HUDEP-2 (cell line): ENCODE results near the gene DTHD1.

ENCODE experiments used
- DNase-seq, 76 experiments: peaks; one replicate each; lab custom pipeline; 2025; ENCODE audit not compliant: unreplicated experiment in 76 of 76; lab: John Stamatoyannopoulos, UW

DTHD1 gene

DNA sequence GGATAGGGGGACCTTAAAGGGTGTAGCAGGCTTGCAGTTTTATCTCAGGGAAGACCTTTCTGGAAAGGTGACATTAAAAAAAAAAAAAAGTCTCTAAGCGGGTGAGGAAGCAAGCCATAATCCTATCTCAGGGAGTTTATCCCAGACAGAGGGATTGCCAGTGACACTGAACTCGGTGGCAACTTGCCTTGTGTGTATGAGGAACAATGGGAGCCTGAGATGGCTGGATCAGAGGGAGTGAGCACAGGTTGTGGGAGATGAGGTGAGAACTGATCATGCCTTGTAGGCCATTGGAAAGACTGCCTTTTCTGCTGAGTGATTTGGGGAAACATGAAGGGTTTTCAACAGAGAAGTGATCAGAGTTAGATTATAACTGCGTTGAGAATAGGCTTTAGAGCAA lies 31.1 kb downstream of the DTHD1 start:
- no peak for DNase-seq

DNA sequence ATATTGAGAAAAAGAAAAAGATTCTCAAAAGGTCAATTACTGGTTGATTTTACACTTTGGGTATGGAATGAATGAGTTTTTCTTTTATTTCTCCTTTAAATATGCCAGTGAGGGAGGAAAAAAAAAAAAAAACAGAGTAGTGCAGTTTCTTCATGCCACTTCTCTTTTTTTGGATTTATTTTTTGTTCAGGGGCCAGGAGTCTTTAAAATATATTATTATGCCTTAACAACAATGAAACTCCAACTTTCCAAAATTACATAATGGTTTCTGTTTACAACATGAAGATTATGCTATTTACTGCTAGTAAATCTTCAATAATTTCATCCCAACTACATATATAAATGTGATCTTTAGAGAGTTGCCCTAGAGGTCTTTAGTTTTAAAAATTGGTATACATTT lies 31.9 kb downstream of the DTHD1 start:
- no peak for DNase-seq

DNA sequence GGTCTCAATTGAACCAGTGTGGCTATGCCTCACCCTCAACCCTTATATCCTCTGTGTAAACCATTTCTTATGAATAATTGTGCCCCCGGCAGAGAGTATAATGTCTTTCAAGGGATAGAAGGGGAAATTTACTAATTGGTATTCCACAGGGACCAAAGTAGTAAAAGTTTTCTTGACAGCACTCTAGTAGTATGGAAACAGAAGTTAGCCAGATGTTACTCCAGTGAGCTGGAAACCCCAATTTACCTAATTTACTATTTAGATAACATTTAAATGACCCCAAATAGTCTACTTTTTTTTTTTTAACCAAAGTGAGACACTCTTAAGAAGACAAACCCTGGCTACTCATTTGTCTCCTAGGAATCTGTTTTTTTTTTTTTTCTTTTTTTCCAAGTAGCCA lies 32.3 kb downstream of the DTHD1 start:
- no peak for DNase-seq

DNA sequence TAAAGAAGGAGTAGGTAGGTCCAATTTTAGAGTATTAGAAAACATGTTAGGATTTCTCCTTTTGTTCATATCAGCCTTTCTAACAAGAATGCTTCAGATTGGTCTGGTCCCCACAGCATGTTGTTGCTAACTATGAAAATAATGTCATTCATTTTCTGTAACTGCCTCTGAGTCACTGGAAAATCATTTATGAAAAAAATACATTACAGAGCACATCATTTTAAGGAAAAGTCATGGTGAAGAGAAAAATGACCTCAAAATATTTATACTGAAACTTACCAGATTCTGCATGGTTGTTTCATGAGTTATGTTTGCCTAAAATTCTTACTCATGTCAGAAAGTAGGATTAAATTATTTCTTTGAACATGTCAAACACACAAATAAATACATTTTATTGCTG lies 35.2 kb downstream of the DTHD1 start:
- no peak for DNase-seq

DNA sequence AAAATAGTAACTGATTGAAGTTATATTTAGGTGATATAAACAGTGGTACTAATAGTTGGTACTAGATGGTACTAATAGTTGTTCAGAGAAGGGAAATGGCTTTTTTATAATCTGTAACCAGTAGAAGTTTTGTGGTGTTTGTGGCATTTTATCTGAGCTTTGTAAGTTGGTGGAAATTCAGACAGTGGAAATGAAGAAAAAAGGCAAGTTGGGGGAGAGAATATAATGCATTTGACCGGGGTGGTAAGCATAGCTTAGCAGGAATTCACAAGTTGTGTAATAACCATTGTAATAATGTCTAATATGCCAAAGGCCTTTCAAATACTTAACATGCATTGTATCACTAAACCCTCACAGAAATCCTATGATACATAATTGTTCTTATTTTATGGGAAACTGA lies 36.3 kb downstream of the DTHD1 start:
- DNase-seq: no peak

DNA sequence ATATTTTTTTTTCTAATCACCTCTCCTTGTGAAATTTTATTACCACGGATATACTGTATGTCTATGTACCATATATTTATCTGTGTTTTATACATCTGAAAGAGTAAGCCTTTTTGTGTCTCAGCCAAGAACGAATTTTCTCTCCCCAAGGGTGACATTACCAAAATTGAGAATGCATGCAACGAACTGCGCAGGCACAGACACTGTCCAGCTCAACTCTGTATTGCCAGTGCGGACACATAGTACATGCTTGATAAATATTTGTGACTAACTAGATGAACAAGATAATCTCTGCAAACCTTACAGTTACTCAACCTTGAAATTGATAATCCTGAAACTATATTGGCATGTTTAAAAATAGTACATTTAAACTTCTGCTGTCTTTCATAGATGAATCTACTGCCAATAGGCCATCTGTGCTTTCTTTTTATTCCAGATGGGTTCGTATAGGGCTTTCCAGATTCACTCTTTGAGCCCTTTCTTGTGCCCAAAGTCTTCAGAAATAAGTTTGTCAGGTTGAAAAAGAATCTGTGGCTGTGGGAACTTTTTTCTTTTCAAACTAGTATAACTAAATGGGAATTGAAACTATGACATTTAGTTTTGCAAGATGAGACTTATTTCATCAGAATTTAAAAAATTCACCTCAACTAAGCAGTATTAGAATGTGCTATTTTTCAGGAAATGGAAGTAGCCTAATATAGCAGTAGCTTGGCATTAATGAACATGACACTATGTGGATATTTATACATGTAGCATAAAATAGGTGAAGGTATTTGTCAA lies 38.9 kb downstream of the DTHD1 start:
- no peak for DNase-seq

DNA sequence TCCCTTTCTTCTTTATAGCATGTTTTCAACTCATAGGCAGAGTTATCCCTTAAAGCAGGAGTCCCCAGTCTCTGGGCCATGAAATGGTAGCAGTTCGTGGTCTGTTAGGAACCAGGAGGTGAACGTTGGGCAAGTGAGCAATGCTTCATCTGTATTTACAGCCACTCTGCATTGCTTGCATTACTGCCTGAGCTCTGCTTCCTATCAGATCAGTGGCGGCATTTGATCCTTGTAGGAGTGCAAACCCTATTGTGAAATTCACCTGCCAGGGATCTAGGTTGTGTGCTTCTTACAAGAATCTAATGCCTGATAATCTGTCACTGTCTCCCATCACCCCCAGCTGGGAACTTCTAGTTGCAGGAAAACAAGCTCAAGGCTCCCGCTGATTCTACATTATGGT lies 39.8 kb downstream of the DTHD1 start:
- DNase-seq: no peak

DNA sequence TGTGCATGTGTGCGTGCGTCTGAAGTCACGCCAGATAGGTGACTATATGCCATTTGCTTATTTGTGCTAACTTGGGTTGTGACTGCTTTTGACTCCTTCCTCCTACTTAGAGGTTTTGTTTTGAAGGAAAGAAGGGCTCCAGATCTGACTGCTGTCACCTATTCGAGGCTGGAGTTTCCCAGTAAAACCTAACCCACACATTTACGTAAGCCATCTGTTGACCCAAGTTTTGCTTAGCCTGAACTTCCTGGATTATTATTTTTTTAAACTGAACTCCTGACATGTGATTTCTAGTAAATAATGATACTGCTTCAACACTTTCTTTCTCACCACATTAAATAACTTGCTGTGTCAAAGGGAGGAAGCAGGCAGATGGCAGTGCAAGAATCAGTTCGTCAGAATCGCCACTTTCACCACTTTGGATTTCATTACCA lies 41.5 kb downstream of the DTHD1 start:
- no peak for DNase-seq

DNA sequence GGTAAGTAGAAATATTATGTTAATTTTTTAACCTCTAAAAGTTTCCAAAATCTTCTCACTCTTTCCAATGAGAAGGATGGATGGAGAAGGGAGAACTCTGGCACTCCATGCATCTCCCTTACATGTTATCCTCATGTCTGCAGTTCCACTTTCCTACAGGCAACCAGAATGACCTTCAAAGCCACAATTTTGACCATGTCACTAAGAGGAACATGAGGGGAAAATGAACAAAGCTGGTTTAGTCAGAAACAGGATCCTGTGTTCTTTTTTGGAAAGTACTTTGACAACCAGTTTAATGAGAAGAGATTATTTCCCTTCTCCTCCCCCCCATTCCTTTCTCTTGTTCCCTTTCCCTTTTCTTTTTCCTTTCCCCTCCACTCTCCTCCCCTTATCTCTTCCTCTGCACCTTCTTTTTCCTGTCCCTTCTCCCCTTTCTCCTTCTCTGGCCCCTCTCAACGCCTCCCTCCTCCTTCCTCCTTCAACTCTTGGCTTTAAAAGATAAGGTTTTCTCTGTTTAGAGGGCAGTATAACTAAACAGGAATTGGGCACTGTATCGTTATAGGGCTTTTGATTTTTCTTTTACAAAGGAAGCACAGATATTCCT lies 42.5 kb downstream of the DTHD1 start:
- no peak for DNase-seq

DNA sequence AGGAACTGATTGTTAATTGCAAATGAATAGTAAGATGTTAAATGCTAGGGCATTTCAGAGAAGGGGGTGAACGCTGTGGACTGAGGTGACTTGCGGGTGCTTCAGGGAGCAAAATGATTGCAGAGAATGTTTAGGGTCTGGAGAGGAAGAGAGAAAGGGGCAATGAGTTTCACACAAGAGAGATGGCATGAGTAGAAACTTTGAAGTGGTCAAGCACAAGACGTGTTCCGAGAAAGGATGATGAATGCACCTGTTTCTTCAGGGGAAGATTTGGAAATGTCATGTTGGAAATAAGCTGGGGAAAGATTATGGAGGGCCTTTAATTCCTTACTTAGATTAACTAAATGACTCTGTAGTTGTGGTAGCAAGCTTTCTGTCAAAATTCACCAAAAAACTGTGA lies 43.4 kb downstream of the DTHD1 start:
- DNase-seq: no peak

DNA sequence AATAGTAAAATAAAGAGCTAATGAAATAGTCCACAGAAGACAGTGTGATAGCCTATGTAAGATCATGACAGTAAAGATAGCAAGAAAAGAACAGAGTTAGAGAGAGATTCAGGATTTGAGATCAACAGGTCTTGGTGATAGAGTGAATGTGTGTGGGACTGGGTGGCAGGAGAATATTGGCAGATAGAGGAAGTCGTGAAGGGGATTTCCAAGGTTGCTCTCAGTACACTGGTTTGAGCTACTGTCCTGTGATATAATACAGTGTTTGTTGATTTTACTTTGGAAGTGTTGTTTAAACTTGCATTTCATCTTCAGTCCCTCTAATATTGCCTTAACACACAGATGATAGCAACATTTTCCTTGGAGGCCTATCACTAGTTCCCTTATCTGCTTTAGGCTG lies 44.1 kb downstream of the DTHD1 start:
- no peak for DNase-seq

DNA sequence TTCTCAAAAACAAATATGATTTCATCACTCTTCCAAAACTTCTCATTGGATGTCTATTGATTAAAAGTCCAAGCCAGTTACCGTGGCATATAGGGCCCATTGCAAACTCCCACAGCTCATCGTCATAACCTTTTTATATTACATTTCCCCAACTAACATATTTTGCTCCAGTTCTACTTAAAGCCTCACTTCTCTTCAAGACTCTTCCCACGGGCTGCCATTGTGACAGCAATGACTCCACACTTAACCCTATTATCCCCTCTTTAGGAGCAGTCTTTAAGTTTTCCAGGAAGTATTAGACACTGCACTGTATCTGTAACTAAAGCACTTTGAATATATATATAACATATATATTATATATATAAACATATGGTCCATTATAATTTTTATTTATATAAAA lies 44.5 kb downstream of the DTHD1 start:
- no peak for DNase-seq

DNA sequence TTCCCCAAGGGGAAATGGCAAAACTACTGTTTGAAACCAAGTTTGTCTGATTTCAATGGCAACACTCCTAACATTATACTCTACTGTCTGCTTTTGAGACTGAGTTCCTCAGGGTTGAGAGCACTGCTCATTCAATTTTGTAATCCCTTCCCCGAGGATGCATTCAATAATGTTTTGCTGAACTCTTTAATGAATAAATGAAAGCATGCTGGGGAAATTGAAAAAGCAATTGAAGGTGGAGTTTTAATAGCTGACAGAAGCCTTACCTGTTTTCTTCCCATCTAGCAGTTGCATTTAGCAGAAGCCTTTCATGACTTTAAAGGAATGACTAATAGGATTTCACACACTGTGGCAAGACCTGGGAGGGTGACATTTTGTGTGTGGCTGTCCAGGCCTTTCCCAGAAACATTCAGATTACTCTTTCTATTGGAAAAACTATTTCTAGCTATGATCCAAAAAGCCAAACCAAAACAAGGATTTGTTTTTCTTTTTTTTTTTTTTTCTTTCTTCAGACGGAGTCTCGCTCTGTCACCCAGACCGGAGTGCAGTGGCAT lies 45.1 kb downstream of the DTHD1 start:
- no peak for DNase-seq

DNA sequence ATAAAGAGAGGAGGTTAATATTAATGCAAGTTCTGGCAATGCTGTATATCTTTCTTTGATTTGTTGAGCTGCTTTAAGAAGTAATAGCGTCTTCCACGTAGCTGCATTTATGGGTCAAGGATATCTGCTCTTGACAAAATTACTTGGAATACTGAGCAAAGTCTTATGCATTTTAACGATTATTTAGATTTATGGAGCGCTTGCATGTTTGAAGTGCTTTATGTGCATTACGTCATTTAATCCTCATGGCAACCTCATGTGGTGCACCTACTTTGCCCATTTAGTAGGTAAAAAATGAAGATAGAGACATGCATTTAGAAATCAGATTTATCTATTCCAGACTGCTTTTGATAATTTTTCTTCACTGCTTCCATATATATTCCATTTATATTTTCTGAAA lies 46.0 kb downstream of the DTHD1 start:
- DNase-seq: no peak

DNA sequence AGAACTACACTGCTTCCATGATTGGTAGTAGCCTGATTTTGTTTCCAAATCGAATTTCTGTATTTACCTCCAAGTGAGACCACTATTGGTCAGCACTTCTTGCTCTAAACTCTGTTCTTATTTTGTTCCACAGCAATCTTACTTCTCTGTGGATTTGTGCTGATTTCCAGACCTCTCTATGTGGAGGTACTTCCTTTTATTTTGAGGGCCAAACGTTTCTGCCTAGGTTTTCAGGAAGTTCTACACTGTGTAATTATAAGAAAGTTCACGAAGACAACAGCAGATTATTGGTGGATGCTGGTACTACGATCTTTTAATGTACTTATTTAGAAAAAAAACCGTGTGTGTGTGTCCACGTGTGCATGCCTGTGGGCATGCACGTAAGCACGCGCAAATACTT lies 46.7 kb downstream of the DTHD1 start:
- no peak for DNase-seq

DNA sequence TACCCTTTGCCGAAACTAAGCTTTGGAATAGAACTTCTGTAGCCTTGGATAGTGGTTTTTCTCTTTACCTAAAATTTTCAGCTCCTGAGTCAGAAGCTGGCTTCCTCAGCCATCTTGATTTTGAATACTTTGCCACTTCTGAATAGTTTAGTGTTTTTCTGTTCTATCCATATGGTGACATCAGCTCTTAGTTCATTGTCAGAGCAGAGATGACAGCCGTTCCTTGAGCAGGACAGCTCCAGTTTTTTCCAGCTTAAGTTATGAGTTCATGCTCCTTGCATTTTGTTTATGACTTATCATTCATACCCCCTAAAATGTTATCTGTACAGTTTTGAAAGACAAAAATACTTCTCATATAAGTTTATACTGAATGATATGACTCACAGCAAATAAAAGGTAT lies 47.8 kb downstream of the DTHD1 start:
- no peak for DNase-seq

DNA sequence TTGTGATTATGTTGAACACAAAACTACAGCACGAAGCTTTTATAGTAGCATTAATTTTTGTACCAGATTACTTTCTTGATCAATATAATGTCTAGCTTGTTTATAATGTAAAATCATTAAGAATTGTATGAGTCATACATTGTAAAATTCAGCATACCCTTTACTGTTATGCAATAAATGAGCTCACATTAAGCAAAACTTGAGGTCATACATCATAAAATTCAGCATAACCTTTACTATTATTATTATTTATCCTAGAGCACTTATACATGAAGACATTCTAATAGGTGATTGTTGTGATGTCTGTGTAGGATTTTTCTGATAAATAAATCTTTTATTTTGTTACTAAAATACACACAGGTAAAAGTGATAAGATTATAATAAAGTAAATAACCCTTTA lies 49.4 kb downstream of the DTHD1 start:
- no peak for DNase-seq

DNA sequence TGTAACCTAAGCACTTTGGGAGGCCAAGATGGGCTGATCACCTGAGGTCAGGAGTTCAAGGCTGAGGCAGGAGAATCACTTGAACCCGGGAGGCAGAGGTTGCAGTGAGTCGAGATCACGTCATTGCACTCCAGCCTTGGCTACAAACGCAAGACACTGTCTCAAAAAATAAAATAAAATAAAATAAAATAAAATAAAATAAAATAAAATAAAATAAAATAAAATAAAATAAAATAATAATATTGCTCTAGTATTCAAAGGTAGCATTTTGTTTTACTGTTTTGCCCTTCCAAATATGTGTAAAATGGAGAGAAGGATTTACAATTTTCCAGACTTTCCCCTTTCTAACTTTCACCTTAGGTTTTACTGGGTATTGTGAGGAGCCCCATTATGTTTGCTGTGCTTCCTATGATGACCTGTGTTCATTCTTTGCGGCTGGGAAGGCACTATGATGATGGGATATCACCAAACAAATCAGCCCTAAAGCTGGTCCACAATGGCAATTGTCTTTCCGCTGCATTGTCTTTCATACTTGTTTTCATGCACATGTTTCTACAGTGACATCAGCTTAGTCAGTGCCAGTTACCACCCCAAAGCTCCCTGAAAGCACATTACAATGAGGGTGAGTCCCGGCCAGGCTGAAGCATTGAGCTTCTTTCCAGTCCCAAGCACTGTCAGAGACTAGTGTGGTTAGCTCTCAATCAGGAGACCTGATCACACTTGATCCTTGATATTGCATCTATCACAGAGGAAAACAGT lies 50.8 kb downstream of the DTHD1 start:
- no peak for DNase-seq

DNA sequence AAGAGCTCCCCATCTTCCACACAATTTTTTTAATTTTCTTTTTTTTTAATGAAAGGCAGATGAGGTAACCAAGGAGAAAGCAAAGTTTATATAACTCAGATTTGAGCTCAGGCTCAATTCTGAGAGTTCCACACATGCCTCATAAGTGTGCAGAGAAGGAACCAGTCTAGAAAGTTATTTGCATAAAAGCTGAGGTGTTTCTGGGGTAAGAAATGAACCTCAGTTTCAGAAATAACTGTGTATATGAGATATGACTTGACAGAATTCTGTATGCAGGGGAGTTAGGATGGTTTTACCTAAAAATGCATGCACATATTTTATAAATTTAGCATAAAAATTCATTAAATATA lies 51.3 kb downstream of the DTHD1 start:
- no peak for DNase-seq

DNA sequence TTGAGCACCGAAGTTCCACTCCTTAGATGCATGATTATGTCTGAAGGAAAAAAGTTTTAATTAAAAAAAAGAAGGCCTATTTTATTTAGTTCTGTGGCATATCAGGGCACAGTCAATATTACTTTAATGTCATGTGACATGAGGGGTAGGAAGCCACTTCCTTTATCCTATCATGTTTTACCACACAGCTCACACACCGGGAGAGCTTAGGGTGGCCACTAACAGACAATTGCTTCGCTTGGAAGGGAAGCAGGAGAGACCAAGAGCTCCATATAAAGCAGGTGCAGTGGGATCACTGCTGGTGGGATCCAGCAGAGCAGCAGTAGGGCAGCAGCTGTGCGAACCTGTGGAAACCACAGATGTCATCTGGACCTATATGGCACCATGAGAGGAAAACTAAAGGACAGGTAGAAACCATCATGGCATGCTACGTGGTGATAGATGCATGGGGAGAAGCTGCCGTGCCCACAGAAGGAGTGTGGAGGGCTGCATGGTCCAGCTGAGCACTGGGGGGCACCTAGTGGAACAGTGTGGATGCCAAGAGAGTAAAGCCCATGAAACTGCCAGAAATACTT lies 52.0 kb downstream of the DTHD1 start:
- DNase-seq: no peak

DNA sequence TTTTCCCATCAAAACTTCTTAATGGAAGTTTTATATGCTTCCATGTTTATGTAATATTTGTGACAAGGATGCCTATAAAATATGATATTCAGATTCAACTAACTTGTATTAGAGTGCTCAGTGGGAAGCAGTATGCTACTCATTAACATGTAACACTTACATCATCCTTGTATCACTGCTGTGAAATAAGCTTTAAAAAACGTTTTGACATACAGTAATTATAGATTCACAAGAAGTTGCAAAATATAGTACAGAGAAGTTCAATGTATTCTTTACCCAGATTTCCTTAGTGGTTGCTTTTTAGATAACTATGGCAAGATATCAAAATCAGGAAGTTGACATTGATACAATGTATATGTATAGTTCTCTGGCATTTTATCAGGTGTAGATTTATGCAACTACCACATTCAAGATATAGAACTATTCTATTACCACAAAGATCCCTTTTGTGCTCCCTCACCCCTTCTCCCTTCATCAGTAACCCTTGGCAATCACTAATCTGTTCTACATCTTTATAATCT lies 56.3 kb downstream of the DTHD1 start:
- no peak for DNase-seq
